ENCODE results near the gene RYR2.

GRCh38 chr1:237183963-237184540 lies 142.1 kb downstream of the RYR2 start:
- TF ChIP-seq GATA2 (IDR thresholded peaks at IDR 0.05; ENCODE audit: low read depth, low read length) (no peak), GATA3 (IDR thresholded peaks at IDR 0.05; ENCODE audit: low read depth, low read length) (no peak)

Measured in SH-SY5Y (cell line).